ENCODE results near the gene EDN1.

The EDN1 gene

GRCh38 chr6:12289933-12290820 is at the start of gene EDN1:
TSS of gene EDN1 (plus strand) at chr6:12290361. CDS start at chr6:12290630, 269 bp downstream.
- peak; percentile 24 to 36 (median 35) for DNase-seq (ENCODE audit: low read depth in 2 of 3, low spot score in 2 of 3)

- no peak for DNase-seq (ENCODE audit: low read depth in 2 of 3, low spot score in 2 of 3)
Observed at GRCh38 chr6:12241493-12242175, 48.5 kb upstream of the EDN1 start.

GRCh38 chr6:12243169-12243568 is 47.0 kb upstream of the EDN1 start:
- no peak for DNase-seq (ENCODE audit: low read depth in 2 of 3, low spot score in 2 of 3)

- no peak for DNase-seq (ENCODE audit: low read depth in 2 of 3, low spot score in 2 of 3)
Observed at GRCh38 chr6:12245360-12245759, 44.8 kb upstream of the EDN1 start.

- no peak for DNase-seq (ENCODE audit: low read depth in 2 of 3, low spot score in 2 of 3)
Observed at GRCh38 chr6:12245763-12246718, 44.1 kb upstream of the EDN1 start.

- no peak for DNase-seq (ENCODE audit: low read depth in 2 of 3, low spot score in 2 of 3)
Observed at GRCh38 chr6:12246900-12247299, 43.3 kb upstream of the EDN1 start.

- no peak for DNase-seq (ENCODE audit: low read depth in 2 of 3, low spot score in 2 of 3)
Observed at GRCh38 chr6:12249541-12250382, 40.4 kb upstream of the EDN1 start.

GRCh38 chr6:12250383-12250770 is 39.8 kb upstream of the EDN1 start:
- no peak for DNase-seq (ENCODE audit: low read depth in 2 of 3, low spot score in 2 of 3)

- DNase-seq (ENCODE audit: low read depth in 2 of 3, low spot score in 2 of 3): no peak
Observed at GRCh38 chr6:12254210-12254609, 36.0 kb upstream of the EDN1 start.

- no peak for DNase-seq (ENCODE audit: low read depth in 2 of 3, low spot score in 2 of 3)
Observed at GRCh38 chr6:12258191-12258590, 32.0 kb upstream of the EDN1 start.

- DNase-seq (ENCODE audit: low read depth in 2 of 3, low spot score in 2 of 3): no peak
Observed at GRCh38 chr6:12258591-12259075, 31.5 kb upstream of the EDN1 start.

- no peak for DNase-seq (ENCODE audit: low read depth in 2 of 3, low spot score in 2 of 3)
Observed at GRCh38 chr6:12260458-12261093, 29.6 kb upstream of the EDN1 start.

- DNase-seq (ENCODE audit: low read depth in 2 of 3, low spot score in 2 of 3): no peak
Observed at GRCh38 chr6:12261502-12261901, 28.7 kb upstream of the EDN1 start.

- no peak for DNase-seq (ENCODE audit: low read depth in 2 of 3, low spot score in 2 of 3)
Observed at GRCh38 chr6:12262236-12263061, 27.7 kb upstream of the EDN1 start.

GRCh38 chr6:12263403-12263802 is 26.8 kb upstream of the EDN1 start:
- no peak for DNase-seq (ENCODE audit: low read depth in 2 of 3, low spot score in 2 of 3)

- DNase-seq (ENCODE audit: low read depth in 2 of 3, low spot score in 2 of 3): no peak
Observed at GRCh38 chr6:12264671-12265070, 25.5 kb upstream of the EDN1 start.

GRCh38 chr6:12265296-12265695 is 24.9 kb upstream of the EDN1 start:
- no peak for DNase-seq (ENCODE audit: low read depth in 2 of 3, low spot score in 2 of 3)

- DNase-seq (ENCODE audit: low read depth in 2 of 3, low spot score in 2 of 3): no peak
Observed at GRCh38 chr6:12265791-12266190, 24.4 kb upstream of the EDN1 start.

GRCh38 chr6:12266571-12266970 is 23.6 kb upstream of the EDN1 start:
- no peak for DNase-seq (ENCODE audit: low read depth in 2 of 3, low spot score in 2 of 3)
